HL-60/S4 treated with retinoic acid at 250 ng/mL for 4 days and 3 days (cell line): ENCODE data around the gene SLC15A5.

ENCODE experiments used
- in situ Hi-C: fragments of 300-500 bp; cut with MboI; formaldehyde crosslinking; loops from 2 replicates; pipeline ENCODE4 v1.7.0; 2022; ENCODE audit warnings: low sequenced_read_pairs

The SLC15A5 gene

GRCh38 chr12:16183541-16183940 is 93.9 kb downstream of the SLC15A5 start:
- in situ Hi-C loops = no loop called here

- in situ Hi-C loops = no loop called here
Measured at GRCh38 chr12:16175840-16176239, 101.6 kb downstream of the SLC15A5 start.

- in situ Hi-C loops = no loop called here
Measured at GRCh38 chr12:16174282-16174681, 103.2 kb downstream of the SLC15A5 start.

GRCh38 chr12:16171348-16171747 is 106.1 kb downstream of the SLC15A5 start:
- in situ Hi-C loops = no loop called here

GRCh38 chr12:16168078-16168477 is 109.4 kb downstream of the SLC15A5 start:
- in situ Hi-C loops = no loop called here

- in situ Hi-C loops = no loop called here
Measured at GRCh38 chr12:16166563-16167470, 110.7 kb downstream of the SLC15A5 start.

GRCh38 chr12:16165506-16165905 is 112.0 kb downstream of the SLC15A5 start:
- in situ Hi-C loops = no loop called here

- in situ Hi-C loops = no loop called here
Measured at GRCh38 chr12:16163901-16164300, 113.6 kb downstream of the SLC15A5 start.

GRCh38 chr12:16163146-16163545 is 114.3 kb downstream of the SLC15A5 start:
- in situ Hi-C loops = no loop called here

GRCh38 chr12:16159571-16159970 is 117.9 kb downstream of the SLC15A5 start:
- in situ Hi-C loops = no loop called here

GRCh38 chr12:16158050-16158449 is 119.4 kb downstream of the SLC15A5 start:
- in situ Hi-C loops = no loop called here

GRCh38 chr12:16155938-16156337 is 121.5 kb downstream of the SLC15A5 start:
- in situ Hi-C loops = no loop called here

GRCh38 chr12:16154990-16155389 is 122.5 kb downstream of the SLC15A5 start:
- in situ Hi-C loops = no loop called here

GRCh38 chr12:16152885-16153673 is 124.4 kb downstream of the SLC15A5 start:
- in situ Hi-C loops = no loop called here

- in situ Hi-C loops = no loop called here
Measured at GRCh38 chr12:16150276-16150675, 127.2 kb downstream of the SLC15A5 start.

- in situ Hi-C loops = no loop called here
Measured at GRCh38 chr12:16148938-16149337, 128.5 kb downstream of the SLC15A5 start.
